HG02973 (cell line): ENCODE data around the gene CRIP2.

Source experiments
- ATAC-seq: cut with Tn5 transposase; IDR thresholded peaks from one replicate; pipeline ENCODE4 v1.9.1; 2021; ENCODE audit warnings: moderate library complexity; ENCODE audit not compliant: unreplicated experiment

The CRIP2 gene

DNA sequence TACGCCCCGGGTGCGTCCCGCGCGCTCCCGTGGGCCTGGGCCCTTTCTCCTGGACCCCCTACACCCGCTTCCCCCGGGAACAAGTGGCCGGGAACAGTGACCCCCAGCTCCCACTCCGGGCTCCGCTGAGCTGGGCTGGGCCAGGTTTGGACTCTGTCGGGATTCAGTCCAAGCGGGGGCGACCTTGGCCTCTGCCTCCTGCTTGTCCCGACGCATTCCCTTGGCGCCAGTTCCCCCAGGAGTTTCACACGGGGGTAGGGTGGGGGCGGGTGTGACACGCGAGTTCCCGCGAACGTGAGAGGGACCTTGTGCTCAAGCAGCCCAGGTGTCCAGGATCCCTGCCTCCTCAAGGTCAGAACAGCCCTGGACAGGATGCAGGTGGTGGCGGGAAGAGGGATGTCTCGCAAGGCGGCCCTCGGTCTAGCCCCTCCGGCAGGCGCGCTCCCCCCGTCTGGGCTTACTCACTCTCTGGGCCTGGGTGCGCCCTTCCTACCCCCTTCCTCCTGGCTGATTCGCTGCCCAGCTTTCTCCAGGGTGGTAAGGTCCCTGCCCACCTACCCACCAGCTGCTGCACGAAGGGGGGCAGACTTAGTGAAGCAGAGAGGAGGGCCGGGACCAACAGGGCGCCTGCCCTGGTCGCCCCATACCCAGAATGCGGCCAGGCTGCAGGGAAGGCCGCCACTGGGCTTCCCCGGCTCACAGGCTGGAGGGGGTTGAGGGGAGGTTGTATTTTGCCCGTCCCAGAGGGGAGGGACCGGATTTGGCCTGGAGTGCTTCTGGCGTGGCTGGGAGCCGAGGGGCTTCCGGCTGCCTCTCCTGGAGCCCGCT is 862 bp downstream of the CRIP2 start:
- no peak for ATAC-seq

DNA sequence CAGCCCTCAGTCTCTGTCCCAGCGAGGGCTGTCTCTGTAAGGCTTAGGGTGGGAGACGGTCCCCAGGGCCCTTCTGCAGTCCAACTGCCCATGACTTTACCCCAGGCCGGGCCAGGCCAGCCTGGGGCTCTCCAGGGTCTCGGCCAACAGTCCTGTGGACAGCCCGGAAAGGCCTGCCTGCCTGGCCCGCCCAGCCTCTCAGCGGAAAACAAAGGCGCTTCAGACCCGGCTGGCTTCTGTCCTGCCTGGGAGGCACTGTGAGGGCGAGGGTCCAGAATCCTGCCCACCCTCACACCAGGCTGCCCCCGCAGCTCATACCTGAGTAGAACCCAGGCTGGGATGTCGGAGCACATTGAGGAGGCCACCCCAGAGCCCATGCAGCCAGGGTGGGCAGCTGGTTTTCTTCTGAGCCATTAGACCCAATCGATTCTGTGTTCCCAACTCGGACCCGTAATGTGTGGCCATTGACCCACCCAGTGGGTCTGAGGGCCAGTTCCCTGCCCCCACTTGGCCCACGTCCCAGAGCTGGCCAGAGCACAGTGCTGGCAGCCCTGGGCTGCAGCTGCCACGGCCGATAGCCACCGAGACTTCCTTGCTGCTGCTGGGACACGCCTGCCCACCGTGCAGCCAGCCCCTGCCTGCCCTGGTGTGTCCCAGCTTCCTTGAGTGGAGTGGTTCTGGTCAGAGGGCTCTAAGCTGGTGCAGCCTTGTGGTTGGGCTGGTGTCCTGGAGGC is 1.6 kb downstream of the CRIP2 start:
- ATAC-seq = no peak

DNA sequence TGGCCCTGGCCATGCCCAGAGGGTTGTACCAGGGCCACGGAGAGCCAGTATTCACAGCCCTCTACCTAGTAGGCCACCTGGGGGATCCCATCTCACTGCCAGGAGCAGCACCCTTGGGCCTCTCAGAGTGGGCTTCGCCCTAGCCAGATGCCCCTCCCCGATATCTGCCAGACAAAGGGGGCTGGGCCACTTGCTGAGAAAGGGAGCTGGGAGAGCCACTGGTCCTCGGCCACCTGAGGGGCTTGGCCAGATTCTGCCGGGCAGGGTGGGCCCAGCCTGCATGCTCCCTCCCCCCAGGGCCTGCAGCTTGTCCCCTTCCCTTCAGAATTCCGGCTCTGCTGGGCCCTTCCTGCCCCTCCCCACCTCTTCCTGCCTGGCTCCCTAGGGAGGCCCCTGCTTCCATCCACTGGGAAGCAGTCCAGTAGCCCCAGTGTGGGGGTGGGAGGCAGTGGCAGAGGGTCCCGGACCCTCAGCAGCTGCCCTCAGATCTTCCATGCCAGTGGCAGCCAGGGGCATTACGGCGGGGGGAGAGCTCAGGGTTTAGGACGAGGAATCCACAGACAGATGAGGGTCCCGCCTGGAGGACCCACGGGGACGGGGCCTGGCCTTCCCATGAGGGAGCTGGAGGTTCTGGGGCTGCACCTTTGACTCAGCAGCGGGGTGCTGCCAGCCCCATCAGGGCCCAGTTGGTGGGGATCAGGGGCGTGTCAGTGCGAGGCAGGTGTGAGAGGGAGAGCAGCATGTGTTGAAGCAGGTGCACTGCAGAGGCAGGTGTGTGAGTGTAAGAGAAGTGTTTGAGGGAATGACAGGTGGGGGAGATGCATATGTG is 2.4 kb downstream of the CRIP2 start:
- ATAC-seq = no peak

DNA sequence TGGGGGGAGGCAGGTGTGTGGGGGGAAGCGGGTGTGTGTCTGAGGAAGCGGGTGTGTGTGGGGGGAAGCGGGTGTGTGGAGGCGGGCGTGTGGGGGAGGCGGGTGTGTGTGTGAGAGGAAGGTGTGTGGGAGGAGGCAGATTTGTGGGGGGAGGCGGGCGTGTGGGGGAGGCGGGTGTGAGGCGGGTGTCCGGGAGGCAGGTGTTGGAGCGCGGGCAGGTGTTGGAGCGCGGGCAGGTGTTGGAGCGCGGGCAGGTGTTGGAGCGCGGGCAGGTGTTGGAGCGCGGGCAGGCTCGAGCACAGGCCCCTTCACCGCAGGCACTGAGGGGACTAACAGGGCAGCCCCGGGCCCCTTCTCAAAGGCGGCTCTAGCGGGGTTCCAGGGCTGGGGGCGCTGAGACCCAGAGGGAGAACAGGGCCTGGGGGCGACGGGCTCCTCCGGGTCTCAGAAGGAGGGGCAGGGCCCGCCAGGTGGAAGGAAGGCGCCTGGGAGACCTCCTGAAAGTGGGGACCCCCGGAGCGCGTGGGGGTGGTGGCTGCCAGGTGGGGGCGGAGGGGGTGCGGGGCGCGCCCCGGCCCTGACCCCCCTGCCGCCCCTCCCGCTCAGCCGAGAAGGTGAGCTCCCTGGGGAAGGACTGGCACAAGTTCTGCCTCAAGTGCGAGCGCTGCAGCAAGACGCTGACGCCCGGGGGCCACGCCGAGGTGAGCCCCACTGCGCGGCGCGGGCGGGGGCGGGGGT is 3.2 kb downstream of the CRIP2 start:
- no peak for ATAC-seq

DNA sequence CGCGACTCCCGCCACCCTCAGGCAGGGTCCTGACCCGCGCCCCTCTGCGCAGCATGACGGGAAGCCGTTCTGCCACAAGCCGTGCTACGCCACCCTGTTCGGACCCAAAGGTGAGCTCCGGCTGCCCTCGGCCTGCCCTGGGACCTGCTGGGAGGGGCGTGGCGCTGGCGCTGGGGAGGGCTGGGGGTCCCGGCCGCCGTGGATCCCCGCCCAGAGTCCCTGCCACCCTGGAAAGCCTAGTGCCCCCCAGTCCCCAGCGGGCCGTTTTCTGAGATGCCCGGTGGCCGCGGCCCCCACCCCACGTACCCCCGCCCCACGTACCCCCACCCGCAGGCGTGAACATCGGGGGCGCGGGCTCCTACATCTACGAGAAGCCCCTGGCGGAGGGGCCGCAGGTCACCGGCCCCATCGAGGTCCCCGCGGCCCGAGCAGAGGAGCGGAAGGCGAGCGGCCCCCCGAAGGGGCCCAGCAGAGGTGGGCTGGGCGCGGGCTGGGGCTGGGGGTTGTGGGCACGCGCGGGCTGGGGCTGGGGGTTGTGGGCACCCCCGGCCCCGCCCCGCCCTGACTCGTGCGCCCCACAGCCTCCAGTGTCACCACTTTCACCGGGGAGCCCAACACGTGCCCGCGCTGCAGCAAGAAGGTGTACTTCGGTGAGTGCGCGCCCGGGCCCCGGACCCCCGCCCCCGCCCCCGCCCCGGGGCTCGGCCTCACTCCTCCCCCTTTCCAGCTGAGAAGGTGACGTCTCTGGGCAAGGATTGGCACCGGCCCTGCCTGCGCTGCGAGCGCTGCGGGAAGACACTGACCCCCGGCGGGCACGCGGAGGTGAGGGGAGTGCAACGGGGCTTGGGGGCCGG is 4.0 kb downstream of the CRIP2 start:
- no peak for ATAC-seq

DNA sequence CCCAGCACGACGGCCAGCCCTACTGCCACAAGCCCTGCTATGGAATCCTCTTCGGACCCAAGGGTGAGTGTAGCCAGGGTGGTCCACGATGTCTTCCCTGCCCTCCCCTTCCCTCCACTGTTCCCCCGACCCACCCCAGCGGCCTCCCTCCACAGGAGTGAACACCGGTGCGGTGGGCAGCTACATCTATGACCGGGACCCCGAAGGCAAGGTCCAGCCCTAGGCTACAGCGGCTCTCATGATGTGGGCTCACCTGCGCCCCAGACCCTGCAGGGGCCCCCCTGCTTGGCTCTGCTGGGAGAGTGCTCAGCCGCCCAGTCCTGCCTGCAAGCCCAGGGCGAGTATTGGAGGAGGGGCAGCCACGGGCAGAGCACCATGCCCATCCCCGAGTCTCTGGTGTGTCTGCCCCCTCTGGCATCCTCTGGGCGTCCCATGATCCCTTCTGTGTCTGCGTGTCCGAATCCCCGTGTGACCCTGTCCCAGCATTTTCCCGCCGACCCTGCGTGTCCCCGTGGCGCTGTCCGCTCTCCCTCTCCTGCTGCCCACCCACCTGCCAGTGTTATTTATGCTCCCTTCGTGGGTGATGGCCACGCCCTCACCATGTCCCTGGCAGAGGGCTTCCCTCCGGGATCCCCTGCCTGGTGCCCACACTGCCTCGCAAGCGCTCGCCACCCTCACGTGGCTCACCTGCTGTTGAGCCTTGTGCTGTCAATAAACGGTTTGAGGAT is 5.0 kb downstream of the CRIP2 start:
- ATAC-seq = no peak

DNA sequence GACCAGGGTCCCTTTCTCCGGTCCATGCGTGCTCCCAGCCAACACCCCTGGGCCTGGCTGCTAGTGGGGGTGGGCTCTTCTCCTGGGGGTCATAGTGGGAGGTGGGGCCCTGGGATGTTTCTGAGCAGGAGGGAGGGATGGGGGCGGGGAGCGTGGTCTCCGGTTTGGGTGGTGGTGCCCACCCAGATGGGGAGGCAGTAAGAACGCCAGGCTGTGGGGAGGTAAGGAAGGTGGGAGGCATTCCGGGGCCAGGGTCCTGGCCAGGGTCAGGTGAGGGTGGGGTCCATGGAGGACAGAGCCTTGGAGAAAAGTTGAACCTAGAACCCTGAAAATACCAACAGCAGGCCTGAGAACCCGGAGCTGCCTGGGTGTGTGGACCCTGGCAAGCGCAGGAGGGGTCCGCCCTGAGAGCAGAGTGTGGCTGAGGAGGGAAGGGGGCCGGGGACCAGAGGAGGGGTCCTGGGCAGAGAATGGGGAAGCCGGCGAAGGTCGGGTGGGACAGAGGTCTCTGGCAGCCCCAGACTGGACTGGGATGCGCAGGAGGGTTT is 5.7 kb downstream of the CRIP2 start:
- ATAC-seq = no peak

DNA sequence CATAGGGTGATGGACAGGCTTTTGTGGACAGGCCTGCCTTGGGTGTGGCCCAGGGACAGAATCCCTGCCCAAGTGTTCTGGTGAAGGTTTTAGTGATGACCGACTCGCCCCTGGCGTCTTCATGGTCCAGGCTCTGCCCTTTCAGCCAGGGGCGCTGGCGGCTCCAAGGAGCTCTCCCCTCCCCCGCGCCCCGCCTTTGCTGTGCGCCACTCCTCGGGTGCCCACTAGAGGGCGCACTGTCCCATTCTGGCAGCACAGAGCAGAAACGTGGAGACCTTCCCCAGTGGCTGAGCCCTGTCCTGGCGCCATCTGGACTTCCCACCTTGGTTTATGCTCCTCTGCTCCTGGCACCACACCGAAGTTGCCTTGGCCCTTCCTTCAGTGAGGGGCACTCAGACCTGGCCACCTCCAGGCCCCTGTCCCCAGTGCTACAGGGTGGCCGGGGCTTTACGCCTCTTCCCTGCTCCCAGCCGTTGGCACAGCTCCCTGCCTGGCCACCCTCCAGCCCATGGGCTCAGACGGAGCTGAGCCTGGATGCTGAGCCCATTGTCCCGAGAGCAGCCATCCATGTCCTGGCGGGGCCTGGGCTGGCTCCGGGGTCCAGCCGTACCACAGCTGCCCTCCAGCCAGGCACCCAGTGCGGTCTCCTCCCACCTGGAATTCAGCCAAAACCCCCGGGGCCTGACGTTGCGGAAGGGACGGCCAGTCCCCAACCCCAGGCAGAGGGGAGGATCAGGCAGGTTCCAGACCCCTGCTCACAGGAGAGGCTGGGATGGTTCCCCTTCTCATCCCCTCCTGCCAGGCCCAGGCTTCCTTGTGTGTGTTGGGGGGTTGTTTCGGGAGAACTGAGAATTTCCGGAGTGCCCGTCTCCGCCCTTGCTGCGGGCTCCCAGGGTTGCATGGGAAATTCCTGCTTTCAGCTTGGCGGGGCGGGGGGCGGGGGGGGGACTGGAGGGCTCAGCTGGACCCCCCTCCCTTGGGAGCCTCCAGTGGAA is 6.5 kb downstream of the CRIP2 start:
- ATAC-seq = peak; percentile 47

DNA sequence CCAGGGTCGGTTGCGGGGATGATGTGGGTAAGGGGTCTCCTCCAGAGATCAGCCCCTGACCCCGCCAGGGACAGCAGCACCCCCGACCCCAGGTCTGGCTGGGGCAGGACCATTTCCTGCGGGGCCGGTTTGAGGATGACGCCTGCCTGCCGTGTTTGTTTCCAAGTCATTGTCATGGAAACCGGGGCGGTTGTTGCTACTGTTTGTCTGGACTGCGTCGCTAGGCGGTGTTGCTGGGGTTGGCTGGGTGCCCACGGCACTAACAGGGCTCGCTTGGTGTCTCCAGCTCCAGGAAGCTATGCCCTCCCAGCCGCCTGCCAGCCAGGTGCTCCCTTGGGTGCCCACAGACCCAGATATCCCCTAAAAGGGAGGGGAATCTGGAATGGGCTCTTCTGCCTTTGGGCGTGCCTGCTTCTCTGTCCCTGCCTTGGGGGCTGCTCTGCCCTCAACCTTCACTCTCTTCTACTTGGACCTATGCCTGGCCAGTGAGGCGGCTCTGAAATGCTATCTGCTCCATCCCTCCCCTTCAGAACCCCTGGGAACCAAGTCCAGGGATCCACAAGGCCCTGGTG is 7.4 kb downstream of the CRIP2 start:
- peak; percentile 47 for ATAC-seq

DNA sequence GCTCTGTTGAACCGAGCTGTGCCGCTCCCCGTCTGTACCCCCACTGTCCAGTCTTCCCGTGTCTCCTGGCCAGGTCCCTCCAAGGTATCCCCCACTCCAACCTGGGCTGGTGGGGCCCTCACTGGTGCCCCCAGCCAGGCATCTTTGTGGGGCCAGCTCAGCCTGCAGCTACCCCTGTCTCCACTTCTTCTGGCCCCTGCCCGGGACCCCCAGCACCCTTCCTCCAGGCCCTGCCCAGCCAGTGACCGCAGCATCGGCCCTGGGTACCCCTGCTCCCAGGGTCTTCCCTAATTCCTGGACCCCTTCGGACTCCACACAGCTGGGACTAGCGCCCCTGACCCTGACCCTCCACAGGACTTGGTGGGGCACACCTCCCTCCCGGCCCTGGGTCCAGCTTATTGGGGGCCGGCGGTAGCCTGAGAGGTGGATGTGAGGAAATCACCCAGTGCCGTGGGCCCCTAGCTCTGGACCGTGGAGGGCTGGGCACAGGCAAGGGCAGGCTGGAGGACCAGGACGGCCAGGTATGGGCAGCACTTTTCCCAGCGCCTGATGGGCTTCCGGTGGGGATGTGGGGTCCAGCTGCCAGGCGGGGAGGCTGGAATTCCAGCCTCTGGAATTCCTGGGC is 8.0 kb downstream of the CRIP2 start:
- no peak for ATAC-seq

DNA sequence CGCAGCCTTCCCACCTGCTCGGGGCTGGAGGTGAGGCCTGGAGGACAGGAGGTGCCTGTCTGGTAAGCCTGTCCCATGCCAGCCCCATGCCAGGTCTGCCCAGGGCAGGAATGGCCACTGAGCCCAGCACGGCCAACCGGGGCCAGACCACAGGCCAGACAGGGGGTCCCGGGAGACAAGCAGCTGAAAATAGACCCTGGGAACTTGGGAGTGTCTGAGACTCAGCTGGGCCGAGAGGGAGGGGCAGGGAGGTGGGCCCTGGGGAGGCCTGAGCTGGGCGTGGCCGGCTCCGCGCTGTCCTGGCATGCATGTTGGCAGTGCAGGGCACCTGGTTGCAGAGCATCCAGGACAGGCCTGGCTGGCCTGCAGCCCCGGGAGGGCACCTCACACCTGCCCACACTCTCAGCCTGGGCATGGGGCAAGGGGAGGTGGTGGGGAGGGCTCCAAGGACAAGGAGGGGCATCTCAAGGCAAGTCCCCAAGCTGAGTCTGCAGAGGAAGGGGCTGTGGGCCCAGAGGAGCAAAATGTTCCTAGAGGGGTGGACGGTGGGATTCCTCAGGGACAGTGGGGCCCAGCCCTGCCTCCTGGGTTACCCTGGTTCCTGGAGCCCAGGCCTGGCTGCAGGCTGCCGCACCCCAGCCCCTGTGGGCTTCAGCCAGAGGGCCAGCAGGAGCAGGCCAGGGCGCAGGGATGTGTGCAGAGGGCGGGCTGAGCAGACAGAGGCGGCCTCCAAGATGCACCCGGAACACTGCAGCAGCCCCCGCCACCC is 8.9 kb downstream of the CRIP2 start:
- no peak for ATAC-seq

DNA sequence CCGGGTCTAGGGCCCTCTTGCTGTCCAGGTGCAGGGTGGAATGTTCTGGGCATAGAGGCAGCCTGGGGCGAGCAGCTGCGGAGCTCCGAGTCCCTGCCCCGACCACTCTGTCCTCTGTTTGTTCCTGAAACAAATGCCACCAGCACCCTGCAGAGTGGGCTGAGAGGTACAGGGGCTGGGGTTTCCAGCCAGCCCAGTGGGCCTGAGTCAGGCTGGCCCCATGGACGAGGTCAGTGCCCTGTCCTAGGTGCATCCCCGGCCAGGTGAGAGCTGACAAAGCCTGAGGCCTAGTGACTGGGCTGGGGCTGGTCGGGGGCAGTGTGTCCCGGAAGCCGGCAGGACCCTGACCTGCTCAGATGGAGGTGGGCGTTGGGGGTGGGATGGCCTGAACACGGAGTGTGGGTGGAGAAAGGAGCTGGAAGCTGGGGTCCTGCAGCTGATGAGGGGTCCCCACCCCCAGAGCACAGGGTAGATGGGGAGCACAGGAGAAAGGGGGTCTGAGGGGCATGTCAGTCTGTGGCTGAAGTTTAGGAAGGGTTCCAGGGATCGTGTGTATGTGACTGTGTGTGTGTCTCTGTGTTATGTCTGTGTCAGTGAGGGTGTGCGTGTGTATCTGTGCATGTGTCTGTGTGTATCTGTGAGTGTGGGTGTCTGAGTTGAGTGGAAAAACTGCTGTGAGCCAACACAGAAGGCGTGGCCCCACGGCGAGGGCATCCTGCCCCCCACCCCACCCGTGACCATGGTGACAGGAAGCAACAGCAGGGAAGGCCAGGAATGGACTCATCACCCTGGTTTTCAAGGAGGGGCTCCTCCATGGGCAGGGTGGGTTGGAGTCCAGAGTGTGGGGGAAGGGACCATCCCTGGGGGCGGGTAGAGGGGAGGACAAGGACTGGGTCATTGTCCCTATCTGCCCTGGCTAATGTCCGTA is 9.7 kb downstream of the CRIP2 start:
- ATAC-seq = no peak

DNA sequence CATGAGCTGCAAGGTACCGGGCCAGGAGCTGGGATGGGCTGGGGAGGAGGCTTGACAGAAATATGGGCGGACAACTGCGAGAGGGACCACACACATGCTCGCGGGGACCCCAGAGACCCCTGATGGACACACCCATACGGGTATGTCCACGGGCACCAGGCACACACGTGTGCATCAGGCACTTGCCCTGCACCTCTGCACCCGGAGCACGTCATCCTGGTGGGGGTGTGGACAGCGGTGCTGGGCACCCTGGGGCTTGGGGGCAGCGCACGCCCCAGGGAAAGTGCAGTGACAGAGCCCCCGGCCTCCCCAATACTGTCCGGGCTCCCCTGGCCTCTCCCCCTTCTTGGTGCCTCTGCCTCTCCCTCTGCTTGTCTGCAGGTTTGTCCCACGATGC is 10.4 kb downstream of the CRIP2 start:
- no peak for ATAC-seq

DNA sequence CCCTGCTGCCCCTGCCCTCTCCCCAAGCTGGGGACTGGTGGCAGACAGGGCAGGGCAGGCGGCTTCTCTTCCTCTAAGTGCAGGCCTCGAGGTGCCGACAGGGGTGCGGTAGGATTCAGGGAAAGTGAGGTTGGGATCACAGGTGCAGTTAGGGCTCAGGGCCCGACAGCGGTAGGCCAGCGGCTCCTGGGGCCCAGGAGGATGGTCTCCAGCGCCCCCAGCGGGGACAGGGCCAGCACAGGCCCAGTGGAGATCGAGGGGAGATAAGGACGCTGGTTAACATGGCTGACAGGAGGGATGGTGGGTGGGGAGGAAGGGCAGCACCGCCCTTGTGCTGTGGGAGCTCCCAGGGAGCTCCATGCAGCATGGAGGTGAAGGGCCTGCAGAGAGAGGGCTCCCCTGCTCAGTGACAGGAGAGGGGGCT is 11.1 kb downstream of the CRIP2 start:
- no peak for ATAC-seq
